GM10847 (cell line): Measurements from ENCODE around the gene ZFHX3.

ENCODE experiments used
- POLR2A ChIP-seq: IDR thresholded peaks from 2 replicates; pipeline ENCODE4 v1.6.1; 2011; ENCODE audit not compliant: insufficient read length; ENCODE audit errors: extremely low read depth

ZFHX3 gene

GRCh38 chr16:73062001-73062616, 14.2 kb upstream of the ZFHX3 start:
- no peak for TF ChIP-seq POLR2A

GRCh38 chr16:73060892-73061490, 13.1 kb upstream of the ZFHX3 start:
- no peak for TF ChIP-seq POLR2A

DNA sequence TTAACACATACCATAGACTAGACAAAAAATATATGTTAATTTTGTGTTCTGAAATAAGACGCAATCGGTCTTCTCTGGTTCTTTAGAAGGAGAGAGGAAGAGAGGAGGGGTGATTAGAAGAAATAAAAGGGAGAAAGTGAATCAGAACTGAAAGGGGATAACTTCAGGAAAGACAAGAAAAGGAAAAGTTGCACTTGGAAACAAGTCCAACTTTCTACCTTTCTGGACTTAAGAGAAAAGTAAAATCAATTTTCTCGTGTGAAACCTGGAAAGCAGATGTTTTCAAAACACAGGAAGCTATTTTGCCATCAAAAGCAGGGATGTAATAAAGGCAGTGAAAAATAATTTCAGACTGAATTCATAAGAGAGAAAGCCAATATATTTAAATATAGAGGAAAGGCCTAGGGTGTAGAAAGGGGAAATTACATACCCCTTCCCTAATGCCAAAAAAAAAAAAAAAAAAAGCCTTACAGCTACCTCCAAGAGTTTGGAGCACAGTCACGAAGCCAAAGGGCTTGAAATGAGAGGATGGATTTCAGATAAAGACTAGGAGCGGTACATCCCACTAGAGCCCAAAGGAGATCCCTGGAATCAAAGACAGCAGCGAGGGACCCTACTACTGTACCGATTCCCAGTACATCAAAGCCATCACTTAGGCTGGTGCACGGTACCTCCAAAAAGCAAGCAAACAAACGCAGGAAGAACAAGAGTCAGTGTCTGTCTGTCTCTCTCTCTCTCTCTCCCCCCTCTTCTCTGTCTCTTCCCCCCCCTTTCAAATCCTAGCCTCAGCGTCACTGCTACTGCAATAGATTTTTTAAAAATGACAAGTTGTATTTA, 12.1 kb upstream of the ZFHX3 start:
- no peak for TF ChIP-seq POLR2A

DNA sequence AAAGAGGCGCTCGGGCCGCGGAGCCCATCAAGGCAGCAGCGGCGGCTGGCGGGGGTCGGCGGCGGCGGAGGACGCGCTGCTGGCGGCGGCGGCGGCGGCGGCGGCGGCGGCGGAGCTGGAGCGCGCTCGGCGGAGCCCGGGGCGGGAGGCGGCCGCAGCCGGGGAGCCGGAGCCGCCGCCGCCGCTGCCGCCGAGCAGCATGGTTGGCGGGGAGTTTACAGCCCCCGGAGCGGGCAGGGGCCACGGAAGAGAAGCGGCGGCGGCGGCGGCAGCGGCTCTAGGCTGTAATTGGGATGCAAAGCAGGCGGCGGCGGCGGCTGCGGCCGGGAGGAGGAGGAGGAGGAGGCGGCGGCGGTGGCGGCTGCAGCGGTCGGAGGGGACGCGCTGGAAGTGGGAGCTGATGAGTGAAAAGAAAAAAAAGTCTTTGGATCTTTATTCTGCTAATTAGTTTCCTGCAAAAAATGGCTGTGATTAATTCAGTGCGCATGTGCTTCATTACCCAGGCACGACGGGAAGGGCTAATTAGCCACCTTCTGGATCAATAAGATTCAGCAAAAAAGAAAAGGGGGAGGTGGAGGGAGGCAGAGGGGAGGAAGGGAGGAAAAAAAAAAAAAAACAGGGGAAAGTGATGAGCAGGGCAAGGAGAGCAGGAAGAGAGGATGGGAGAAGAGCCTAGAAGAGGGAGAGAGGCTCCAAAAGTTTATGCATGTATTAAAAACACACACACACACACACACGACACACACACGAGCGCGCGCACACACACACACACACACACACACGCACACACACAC, 10.9 kb upstream of the ZFHX3 start:
- no peak for TF ChIP-seq POLR2A

- TF ChIP-seq POLR2A, result peak; percentile 15
Observed at GRCh38 chr16:73058221-73058615, 10.3 kb upstream of the ZFHX3 start.

DNA sequence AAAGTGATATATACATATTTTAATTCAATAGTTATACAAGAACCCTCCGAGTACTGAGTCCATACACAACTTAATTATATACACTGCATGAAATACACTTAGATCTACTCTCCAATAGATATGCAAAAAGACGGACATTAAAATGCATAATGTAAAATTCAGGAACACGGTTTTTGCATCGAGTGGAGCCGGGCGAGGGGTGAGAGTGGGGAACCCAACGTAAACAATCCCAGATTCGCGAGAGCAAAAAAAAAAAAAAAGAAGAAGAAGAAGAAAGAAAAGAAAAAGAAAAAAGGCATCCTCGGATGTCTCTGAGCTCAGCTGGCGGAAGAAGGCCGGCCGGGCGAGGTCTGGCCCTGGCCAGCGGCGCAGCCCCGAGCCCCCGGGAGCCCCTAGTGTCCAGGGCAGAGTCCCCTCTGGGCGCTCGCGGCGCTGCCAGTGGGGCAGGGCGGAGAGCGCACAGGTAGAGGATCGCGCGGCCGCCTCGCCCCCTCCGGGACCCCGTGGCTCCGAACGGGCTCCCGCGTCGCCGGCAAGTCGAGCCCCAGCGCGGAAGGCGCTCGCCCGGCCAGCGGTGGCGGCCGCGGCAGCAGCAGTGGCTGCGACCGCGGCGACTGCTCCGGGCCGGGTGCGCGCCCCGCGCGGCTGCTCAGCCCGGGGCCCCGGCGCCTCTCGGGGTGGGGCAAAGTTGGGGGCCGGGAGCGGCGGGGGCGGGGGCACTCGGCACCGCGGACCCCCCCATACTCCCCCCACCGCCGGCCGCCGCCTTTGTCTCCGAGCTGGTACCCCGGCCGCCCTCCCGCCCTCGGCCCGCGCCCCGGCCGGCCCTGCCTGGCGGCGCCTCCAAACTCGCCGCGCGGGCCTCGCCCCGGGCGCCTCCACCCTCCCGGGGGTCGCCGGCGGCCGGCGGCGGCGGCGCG, 9.6 kb upstream of the ZFHX3 start:
- no peak for TF ChIP-seq POLR2A

DNA sequence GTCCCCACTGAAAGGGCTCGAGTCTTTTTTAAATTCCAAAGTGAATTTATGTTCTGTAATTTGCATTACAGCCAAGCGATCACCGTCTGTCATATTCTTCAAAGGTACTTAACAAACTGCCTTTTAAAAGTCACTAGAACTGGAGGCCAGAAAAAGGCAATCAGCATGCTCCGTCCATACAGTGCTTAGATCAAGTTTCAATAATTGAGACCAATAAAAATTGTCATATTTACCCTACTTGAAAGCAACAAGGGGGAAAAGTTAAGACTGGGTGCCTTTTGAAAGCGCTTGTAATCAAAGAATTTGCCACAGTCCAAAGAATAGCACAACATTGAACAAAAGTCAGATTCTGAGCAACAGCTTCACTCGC, 9.0 kb upstream of the ZFHX3 start:
- TF ChIP-seq POLR2A, result no peak

- TF ChIP-seq POLR2A, result no peak
Observed at GRCh38 chr16:73056448-73056847, 8.5 kb upstream of the ZFHX3 start.

- TF ChIP-seq POLR2A, result no peak
Observed at GRCh38 chr16:73054813-73055482, 7.0 kb upstream of the ZFHX3 start.

GRCh38 chr16:73054498-73054812, 6.5 kb upstream of the ZFHX3 start:
- TF ChIP-seq POLR2A, result no peak

- no peak for TF ChIP-seq POLR2A
Observed at GRCh38 chr16:73054125-73054484, 6.2 kb upstream of the ZFHX3 start.

DNA sequence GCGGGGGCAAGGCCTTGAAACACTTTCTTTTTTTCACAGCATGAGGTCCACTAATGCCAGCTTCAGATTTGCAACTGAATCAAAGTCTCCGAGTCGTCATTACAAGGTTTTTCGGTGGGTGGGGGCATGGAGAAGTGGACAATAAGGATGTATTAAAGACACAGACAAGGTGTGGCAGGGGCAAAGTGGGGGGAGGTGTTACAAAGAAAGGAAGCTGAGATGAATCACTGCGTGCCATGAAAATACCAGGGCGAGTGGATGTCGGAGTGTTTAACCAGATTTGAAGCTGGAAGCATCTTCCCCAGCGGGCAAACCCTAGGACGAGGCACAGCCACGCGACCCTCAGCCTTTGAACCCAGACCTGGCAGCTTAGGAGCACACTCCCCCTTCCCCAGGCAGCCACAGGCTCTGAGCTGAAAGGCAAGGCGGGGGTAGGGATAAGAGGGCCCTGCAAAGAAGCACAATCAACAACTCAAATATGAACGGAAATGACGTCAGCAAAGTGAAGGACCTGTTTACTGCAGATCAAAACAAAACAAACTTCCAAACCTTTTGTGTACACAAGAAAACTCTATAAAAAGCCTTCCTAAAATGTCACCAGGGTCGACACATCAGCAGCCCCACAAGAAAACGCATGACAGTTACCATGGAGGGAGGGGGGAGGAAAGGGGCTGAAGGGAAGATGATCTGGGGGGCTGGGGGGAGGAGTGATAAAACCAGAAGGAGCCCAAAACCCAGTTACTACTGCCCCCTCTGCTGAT, 5.6 kb upstream of the ZFHX3 start:
- TF ChIP-seq POLR2A, result no peak

DNA sequence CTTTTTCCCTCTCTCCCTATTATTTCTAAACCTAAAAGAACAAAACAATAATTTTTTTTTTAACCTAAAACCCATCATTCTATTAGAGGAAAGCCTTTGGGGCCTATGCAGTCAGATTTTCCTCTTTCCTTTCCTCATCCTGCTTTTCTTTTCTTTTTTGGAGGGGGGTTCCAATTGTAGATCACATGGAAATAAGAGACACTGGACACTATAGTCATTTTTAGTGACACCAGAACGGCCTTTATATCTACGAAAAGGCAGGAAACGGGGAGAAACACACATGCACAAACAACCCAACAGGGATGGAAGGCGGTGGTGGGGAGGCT, 5.1 kb upstream of the ZFHX3 start:
- no peak for TF ChIP-seq POLR2A

- TF ChIP-seq POLR2A, result no peak
Observed at GRCh38 chr16:73052576-73052975, 4.6 kb upstream of the ZFHX3 start.

DNA sequence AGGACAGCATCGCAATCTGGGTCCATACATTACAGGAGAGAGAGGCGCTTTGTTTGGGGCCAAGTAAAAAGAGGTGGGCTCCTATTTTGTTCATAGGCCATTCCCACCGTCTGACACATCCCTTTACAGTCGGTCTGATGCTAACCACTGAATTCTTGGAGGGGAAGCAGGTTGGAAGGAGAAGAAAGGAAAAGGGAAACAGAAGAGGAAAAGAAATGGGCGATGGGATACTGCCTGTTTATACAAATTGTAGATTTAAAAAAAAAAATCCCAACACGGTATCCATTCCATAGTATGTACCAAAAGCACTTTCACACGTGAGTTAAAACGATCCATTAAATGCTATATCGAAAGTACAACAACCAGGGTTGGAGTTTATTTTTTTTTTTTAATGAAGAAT, 4.0 kb upstream of the ZFHX3 start:
- no peak for TF ChIP-seq POLR2A
